GM12878 (cell line): ENCODE data around the gene ITGA3.

Experiments used
- ASH2L ChIP-seq: fragments of 300-600, 200-600 bp; sonication (generic); IDR thresholded peaks from 2 replicates; pipeline ENCODE4 v1.6.1; 2017; ENCODE audit warnings: low read depth, mild to moderate bottlenecking, borderline replicate concordance
- BRCA1 ChIP-seq: IDR thresholded peaks from 2 replicates; pipeline ENCODE4 v1.6.1; 2011; ENCODE audit warnings: low read depth, low read length, improper control_type of control experiment
- CTCF ChIP-seq, 3 experiments: IDR thresholded peaks in 2 of 3; conservative IDR thresholded peaks in 1 of 3; 2 replicates each; pipeline ENCODE4 v1.5.1; 2011; ENCODE audit warnings: low read depth in 3 of 3, low read length in 3 of 3, mild to moderate bottlenecking in 3 of 3, control low read depth in 2 of 3, moderate library complexity in 2 of 3, inconsistent platforms in 1 of 3, mixed read lengths in 1 of 3; ENCODE audit not compliant: control insufficient read depth in 2 of 3, insufficient read depth in 1 of 3; ENCODE audit errors: extremely low read depth in 1 of 3
- FOXM1 ChIP-seq: IDR thresholded peaks from 2 replicates; pipeline ENCODE4 v1.6.1; 2012; ENCODE audit warnings: low read depth, mild to moderate bottlenecking, inconsistent platforms, low read length, moderate library complexity
- JUNB ChIP-seq: IDR thresholded peaks from 2 replicates; pipeline ENCODE4 v1.6.1; 2016; ENCODE audit warnings: antibody characterized with exemption, mild to moderate bottlenecking
- PBX3 ChIP-seq: IDR thresholded peaks from 2 replicates; pipeline ENCODE4 v1.6.1; 2011; ENCODE audit warnings: mild to moderate bottlenecking, low read depth, low read length, moderate library complexity; ENCODE audit not compliant: insufficient replicate concordance
- POLR2A ChIP-seq: IDR thresholded peaks from 2 replicates; pipeline ENCODE4 v1.6.1; 2011; ENCODE audit warnings: low read depth, mild to moderate bottlenecking, low read length
- POU2F2 ChIP-seq: IDR thresholded peaks from 3 replicates; pipeline ENCODE4 v1.6.1; 2011; ENCODE audit warnings: low read depth, mild to moderate bottlenecking, low read length, borderline replicate concordance
- SREBF2 ChIP-seq: IDR thresholded peaks from 2 replicates; pipeline ENCODE4 v1.6.1; 2012; ENCODE audit warnings: mild to moderate bottlenecking, low read length
- SUPT20H ChIP-seq: IDR thresholded peaks from 2 replicates; pipeline ENCODE4 v1.6.1; 2011; ENCODE audit warnings: low read depth, mild to moderate bottlenecking, low read length, moderate library complexity, borderline replicate concordance; ENCODE audit not compliant: control insufficient read depth
- YY1 ChIP-seq: IDR thresholded peaks from 2 replicates; pipeline ENCODE4 v1.6.1; 2011; ENCODE audit warnings: low read depth, mild to moderate bottlenecking, low read length

GRCh38 chr17:50059256-50059655 lies 3.3 kb downstream of the ITGA3 start:
- TF ChIP-seq PBX3 (no peak), FOXM1 (no peak), BRCA1 (no peak), SREBF2 (no peak), ASH2L (no peak), JUNB (no peak), POLR2A (no peak), POU2F2 (no peak), SUPT20H (no peak), YY1 (no peak), CTCF (IDR thresholded peaks at IDR 0.05 in 2 of 3, conservative IDR thresholded peaks at IDR 0.05 in 1 of 3; ENCODE audit: control insufficient read depth in 2 of 3, extremely low read depth in 1 of 3, insufficient read depth in 1 of 3, low read depth in 3 of 3, low read length in 3 of 3) (no peak)
